Tibial nerve (tissue), 4 donors: Measurements from ENCODE around the gene CYP24A1. TPM values are rescaled to one million over a fixed set of nuclear protein-coding genes. Genes with fewer than 3 reads are reported as not detected.

Source experiments
- DNase-seq, 2 donors: peaks; one replicate each; pipeline ENCODE4 v3.0.0-alpha.2; 2019; ENCODE audit warnings: low spot score in 2 of 2
- H3K27ac ChIP-seq, 4 donors: fragments of 200-600 bp; sonication (generic) in 3 of 4; one replicate each; pipeline ENCODE4 v1.5.1; 2017 to 2019; ENCODE audit warnings: mild to moderate bottlenecking in 1 of 4
- H3K27me3 ChIP-seq, 2 donors: fragments of 200-600 bp; sonication (generic) in 1 of 2; one replicate each; pipeline versions ENCODE4 v1.5.1 to v1.6.0; 2017 to 2019
- H3K36me3 ChIP-seq, 3 donors: fragments of 200-600 bp; sonication (generic); one replicate each; pipeline ENCODE4 v1.5.1; 2018 to 2019
- H3K4me1 ChIP-seq, 4 donors: fragments of 200-600 bp; sonication (generic) in 3 of 4; one replicate each; pipeline ENCODE4 v1.5.1; 2017 to 2019
- H3K4me3 ChIP-seq, 4 donors: fragments of 200-600 bp; sonication (generic) in 3 of 4; one replicate each; pipeline ENCODE4 v1.5.1; 2017 to 2019; ENCODE audit warnings: mild to moderate bottlenecking in 1 of 4, moderate library complexity in 1 of 4
- H3K9me3 ChIP-seq, 4 donors: fragments of 200-600 bp; sonication (generic) in 3 of 4; one replicate each; pipeline ENCODE4 v1.5.1; 2017 to 2019
- CTCF ChIP-seq, 5 experiments: fragments of 200-600 bp in 3 of 5; fragments of 450-650 bp in 2 of 5; sonication (generic) in 3 of 5; IDR thresholded peaks; one replicate each; pipeline ENCODE4 v1.5.1; 2016 to 2019; ENCODE audit warnings: antibody characterized with exemption in 5 of 5, mild to moderate bottlenecking in 3 of 5, moderate library complexity in 2 of 5
- EP300 ChIP-seq, 2 donors: sonication (generic); formaldehyde crosslinking; IDR thresholded peaks; one replicate each; pipeline ENCODE4 v1.6.1; 2017; ENCODE audit warnings: antibody characterized with exemption in 2 of 2, mild to moderate bottlenecking in 1 of 2
- POLR2A ChIP-seq, 2 donors: fragments of 450-650 bp; IDR thresholded peaks; one replicate each; pipeline ENCODE4 v1.6.1; 2017; ENCODE audit warnings: antibody characterized with exemption in 2 of 2, mild to moderate bottlenecking in 2 of 2, moderate library complexity in 2 of 2
- WGBS, 2 donors: methylation state at CpG; one replicate each; pipeline ENCODE4 v1.1.5; 2018; 5-methylcytosine and 5-hydroxymethylcytosine counted together
- total RNA-seq, 4 donors: library from RNA; depleted of rRNA; stranded (reverse); fragments of >200 nt; gene quantifications; one replicate each; pipeline ENCODE4 v1.1.0, GENCODE V29; 2016

CYP24A1 gene
- total RNA-seq, 4 donors from 2014 or later: not detected

GRCh38 chr20:54153041-54153327, 20.8 kb downstream of the CYP24A1 start:
- DNase-seq: no peak
- 86 to 89% methylated on average over 2 of the region's 2 CpGs for WGBS, 2 donors
- H3K4me3 ChIP-seq: no peak overlapping the region
- no peaks in the 10 kb centered on the region for H3K4me1 ChIP-seq
- no peak overlapping the region for H3K27ac ChIP-seq
- H3K9me3 ChIP-seq: no peaks in the 10 kb centered on the region
- peaks cover 0 to 10% of the 10 kb centered on the region in 2 donors for H3K27me3 ChIP-seq
- no peaks in the 10 kb centered on the region for H3K36me3 ChIP-seq
- TF ChIP-seq EP300 (IDR thresholded peaks at IDR 0.05): no peak
- no peak for TF ChIP-seq CTCF (IDR thresholded peaks at IDR 0.05)
- TF ChIP-seq POLR2A (IDR thresholded peaks at IDR 0.05): no peak

GRCh38 chr20:54152227-54153040, 21.4 kb downstream of the CYP24A1 start:
- no peak for TF ChIP-seq CTCF (IDR thresholded peaks at IDR 0.05)
- no peak for TF ChIP-seq EP300 (IDR thresholded peaks at IDR 0.05)
- no peak for TF ChIP-seq POLR2A (IDR thresholded peaks at IDR 0.05)
- H3K4me3 ChIP-seq: no peak overlapping the region
- no peaks in the 10 kb centered on the region for H3K36me3 ChIP-seq
- DNase-seq: no peak
- H3K27me3 ChIP-seq: peaks cover 0 to 6% of the 10 kb centered on the region in 2 donors
- H3K9me3 ChIP-seq: no peaks in the 10 kb centered on the region
- no peak overlapping the region for H3K27ac ChIP-seq
- 67 to 78% methylated on average over 10 of the region's 10 CpGs for WGBS, 2 donors
- H3K4me1 ChIP-seq: no peaks in the 10 kb centered on the region

- 93 to 94% methylated on average over 12 of the region's 12 CpGs for WGBS, 2 donors
- Histone ChIP-seq H3K4me3 (no peak overlapping the region), H3K9me3 (no peaks in the 10 kb centered on the region), H3K4me1 (no peaks in the 10 kb centered on the region), H3K27ac (no peak overlapping the region), H3K36me3 (no peaks in the 10 kb centered on the region), H3K27me3 (peaks cover 0 to 6% of the 10 kb centered on the region in 2 donors)
- no peak for TF ChIP-seq EP300 (IDR thresholded peaks at IDR 0.05)
- TF ChIP-seq POLR2A (IDR thresholded peaks at IDR 0.05): no peak
- TF ChIP-seq CTCF (IDR thresholded peaks at IDR 0.05): no peak
- DNase-seq: no peak
Observed at GRCh38 chr20:54151511-54152226, 22.1 kb downstream of the CYP24A1 start.

- Histone ChIP-seq H3K9me3 (no peaks in the 10 kb centered on the region), H3K27ac (no peak overlapping the region), H3K4me1 (no peaks in the 10 kb centered on the region), H3K4me3 (no peak overlapping the region), H3K27me3 (peaks cover 0 to 6% of the 10 kb centered on the region in 2 donors), H3K36me3 (no peaks in the 10 kb centered on the region)
- no peak for DNase-seq
- WGBS, 2 donors: 54 to 59% methylated on average over 2 of the region's 2 CpGs
- TF ChIP-seq POLR2A (IDR thresholded peaks at IDR 0.05) (no peak), EP300 (IDR thresholded peaks at IDR 0.05) (no peak), CTCF (IDR thresholded peaks at IDR 0.05) (no peak)
Observed at GRCh38 chr20:54151075-54151439, 22.7 kb downstream of the CYP24A1 start.

- TF ChIP-seq EP300 (IDR thresholded peaks at IDR 0.05) (no peak), POLR2A (IDR thresholded peaks at IDR 0.05) (no peak), CTCF (IDR thresholded peaks at IDR 0.05) (no peak)
- Histone ChIP-seq H3K27ac (no peak overlapping the region), H3K4me1 (no peaks in the 10 kb centered on the region), H3K27me3 (peaks cover 0 to 6% of the 10 kb centered on the region in 2 donors), H3K4me3 (no peak overlapping the region), H3K36me3 (no peaks in the 10 kb centered on the region), H3K9me3 (no peaks in the 10 kb centered on the region)
- no peak for DNase-seq
- 83 to 85% methylated on average over 7 of the region's 7 CpGs for WGBS, 2 donors
Observed at GRCh38 chr20:54149765-54150264, 24.0 kb downstream of the CYP24A1 start.
